GM18868 (cell line): ENCODE data around the gene GTF2H4.
"Not testable (repeated sequence)": the region's sequence is repeated elsewhere in the genome, so short reads cannot be mapped to it uniquely, and the experiment has no call there.

Source experiments
- ATAC-seq: cut with Tn5 transposase; IDR thresholded peaks from one replicate; pipeline ENCODE4 v1.9.1; 2021; ENCODE audit warnings: mild to moderate bottlenecking, moderate library complexity; ENCODE audit not compliant: unreplicated experiment

Gene GTF2H4

GRCh38 chr6:30893666-30894065, 14.3 kb upstream of the GTF2H4 start:
- no peak for ATAC-seq

GRCh38 chr6:30894381-30894780, 13.6 kb upstream of the GTF2H4 start:
- no peak for ATAC-seq

- no peak for ATAC-seq
Observed at GRCh38 chr6:30894935-30895334, 13.1 kb upstream of the GTF2H4 start.

GRCh38 chr6:30895343-30895742, 12.7 kb upstream of the GTF2H4 start:
- ATAC-seq, result no peak

GRCh38 chr6:30896541-30896940, 11.5 kb upstream of the GTF2H4 start:
- ATAC-seq, result no peak

- no peak for ATAC-seq
Observed at GRCh38 chr6:30897882-30898281, 10.1 kb upstream of the GTF2H4 start.

- no peak for ATAC-seq
Observed at GRCh38 chr6:30898750-30899360, 9.2 kb upstream of the GTF2H4 start.

GRCh38 chr6:30900863-30901417, 7.1 kb upstream of the GTF2H4 start:
- no peak for ATAC-seq

- ATAC-seq, result no peak
Observed at GRCh38 chr6:30901436-30901835, 6.6 kb upstream of the GTF2H4 start.

- ATAC-seq, result not testable (repeated sequence)
Observed at GRCh38 chr6:30902196-30902595, 5.8 kb upstream of the GTF2H4 start.

GRCh38 chr6:30902709-30903108, 5.3 kb upstream of the GTF2H4 start:
- ATAC-seq, result no peak

GRCh38 chr6:30903236-30903635, 4.8 kb upstream of the GTF2H4 start:
- no peak for ATAC-seq

GRCh38 chr6:30907290-30907757, 683 bp upstream of the GTF2H4 start:
- ATAC-seq, result not testable (repeated sequence)

GRCh38 chr6:30908700-30909099, 693 bp downstream of the GTF2H4 start:
- no peak for ATAC-seq

GRCh38 chr6:30910473-30910872, 2.5 kb downstream of the GTF2H4 start:
- not testable (repeated sequence) for ATAC-seq

- ATAC-seq, result no peak
Observed at GRCh38 chr6:30912746-30913520, 4.9 kb downstream of the GTF2H4 start.

- no peak for ATAC-seq
Observed at GRCh38 chr6:30913721-30914075, 5.7 kb downstream of the GTF2H4 start.

- ATAC-seq, result peak; percentile 73
Observed at GRCh38 chr6:30914076-30914853, 6.3 kb downstream of the GTF2H4 start, which contains the start of gene VARS2. Gene VARS2 (plus strand): TSS chr6:30914238. CDS start chr6:30914837, 599 bp downstream.

- ATAC-seq, result no peak
Observed at GRCh38 chr6:30914854-30915590, 7.0 kb downstream of the GTF2H4 start.

GRCh38 chr6:30915591-30915946, 7.6 kb downstream of the GTF2H4 start:
- no peak for ATAC-seq

GRCh38 chr6:30917041-30917440, 9.0 kb downstream of the GTF2H4 start:
- ATAC-seq, result no peak
